ENCODE measurements around the gene CCDC40. TPM values are rescaled to one million over a fixed set of nuclear protein-coding genes. Genes with fewer than 3 reads are reported as not detected.

Gene CCDC40
- total RNA-seq, 1 donor from 2014 or later = 7.7 TPM

- H3K27ac Mint-ChIP-seq (ENCODE audit: unreplicated experiment) = no peak overlapping the region
- no peaks in the 10 kb centered on the region for H3K27me3 Mint-ChIP-seq (ENCODE audit: unreplicated experiment)
- H3K9me3 Mint-ChIP-seq (ENCODE audit: unreplicated experiment) = no peaks in the 10 kb centered on the region
- H3K4me3 Mint-ChIP-seq (ENCODE audit: unreplicated experiment) = no peak overlapping the region
- no peaks in the 10 kb centered on the region for H3K4me1 Mint-ChIP-seq (ENCODE audit: unreplicated experiment)
- no peaks in the 10 kb centered on the region for H3K36me3 Mint-ChIP-seq (ENCODE audit: low read depth, unreplicated experiment)
- no peak for DNase-seq (ENCODE audit: low spot score)
- TF ChIP-seq CTCF (IDR thresholded peaks at IDR 0.05; ENCODE audit: unreplicated experiment) = no peak
These were observed 87.3 kb downstream of the CCDC40 start for GRCh38 chr17:80123791-80124190.

- no peaks in the 10 kb centered on the region for H3K27me3 Mint-ChIP-seq (ENCODE audit: unreplicated experiment)
- no peak overlapping the region for H3K27ac Mint-ChIP-seq (ENCODE audit: unreplicated experiment)
- H3K9me3 Mint-ChIP-seq (ENCODE audit: unreplicated experiment) = no peaks in the 10 kb centered on the region
- no peak overlapping the region for H3K4me3 Mint-ChIP-seq (ENCODE audit: unreplicated experiment)
- TF ChIP-seq CTCF (IDR thresholded peaks at IDR 0.05; ENCODE audit: unreplicated experiment) = no peak
- peaks cover 2% of the 10 kb centered on the region for H3K4me1 Mint-ChIP-seq (ENCODE audit: unreplicated experiment)
- no peaks in the 10 kb centered on the region for H3K36me3 Mint-ChIP-seq (ENCODE audit: low read depth, unreplicated experiment)
- DNase-seq (ENCODE audit: low spot score) = peak; percentile 62
These were observed 88.0 kb downstream of the CCDC40 start for GRCh38 chr17:80124351-80124981.

- no peaks in the 10 kb centered on the region for H3K36me3 Mint-ChIP-seq (ENCODE audit: low read depth, unreplicated experiment)
- H3K4me3 Mint-ChIP-seq (ENCODE audit: unreplicated experiment) = no peak overlapping the region
- H3K9me3 Mint-ChIP-seq (ENCODE audit: unreplicated experiment) = no peaks in the 10 kb centered on the region
- H3K4me1 Mint-ChIP-seq (ENCODE audit: unreplicated experiment) = peaks cover 2% of the 10 kb centered on the region
- H3K27me3 Mint-ChIP-seq (ENCODE audit: unreplicated experiment) = no peaks in the 10 kb centered on the region
- DNase-seq (ENCODE audit: low spot score) = no peak
- no peak overlapping the region for H3K27ac Mint-ChIP-seq (ENCODE audit: unreplicated experiment)
- no peak for TF ChIP-seq CTCF (IDR thresholded peaks at IDR 0.05; ENCODE audit: unreplicated experiment)
These were observed 89.4 kb downstream of the CCDC40 start for GRCh38 chr17:80125656-80126448.

- H3K36me3 Mint-ChIP-seq (ENCODE audit: low read depth, unreplicated experiment) = no peaks in the 10 kb centered on the region
- TF ChIP-seq CTCF (IDR thresholded peaks at IDR 0.05; ENCODE audit: unreplicated experiment) = no peak
- no peaks in the 10 kb centered on the region for H3K27me3 Mint-ChIP-seq (ENCODE audit: unreplicated experiment)
- H3K9me3 Mint-ChIP-seq (ENCODE audit: unreplicated experiment) = no peaks in the 10 kb centered on the region
- no peak overlapping the region for H3K27ac Mint-ChIP-seq (ENCODE audit: unreplicated experiment)
- H3K4me3 Mint-ChIP-seq (ENCODE audit: unreplicated experiment) = no peak overlapping the region
- no peak for DNase-seq (ENCODE audit: low spot score)
- peaks cover 2% of the 10 kb centered on the region for H3K4me1 Mint-ChIP-seq (ENCODE audit: unreplicated experiment)
These were observed 89.9 kb downstream of the CCDC40 start for GRCh38 chr17:80126449-80126715.

GRCh38 chr17:80129006-80129565 is 92.6 kb downstream of the CCDC40 start:
- no peak for TF ChIP-seq CTCF (IDR thresholded peaks at IDR 0.05; ENCODE audit: unreplicated experiment)
- H3K36me3 Mint-ChIP-seq (ENCODE audit: low read depth, unreplicated experiment) = no peaks in the 10 kb centered on the region
- H3K4me3 Mint-ChIP-seq (ENCODE audit: unreplicated experiment) = no peak overlapping the region

More at GRCh38 chr17:80129006-80129565, 92.6 kb downstream of the CCDC40 start:
- no peaks in the 10 kb centered on the region for H3K27me3 Mint-ChIP-seq (ENCODE audit: unreplicated experiment)
- no peak for DNase-seq (ENCODE audit: low spot score)
- H3K4me1 Mint-ChIP-seq (ENCODE audit: unreplicated experiment) = peaks cover 2% of the 10 kb centered on the region
- no peak overlapping the region for H3K27ac Mint-ChIP-seq (ENCODE audit: unreplicated experiment)
- H3K9me3 Mint-ChIP-seq (ENCODE audit: unreplicated experiment) = no peaks in the 10 kb centered on the region
